Activated CD8-positive, alpha-beta memory T cell treated with anti-CD3 and anti-CD28 coated beads for 4 hours (primary cell): Measurements from ENCODE around the gene RAP2A.

Source experiments
- DNase-seq, 2 donors: peaks; one replicate each; pipeline ENCODE4 v3.0.0-alpha.2; 2020; ENCODE audit warnings: low read depth in 2 of 2

The RAP2A gene

DNA sequence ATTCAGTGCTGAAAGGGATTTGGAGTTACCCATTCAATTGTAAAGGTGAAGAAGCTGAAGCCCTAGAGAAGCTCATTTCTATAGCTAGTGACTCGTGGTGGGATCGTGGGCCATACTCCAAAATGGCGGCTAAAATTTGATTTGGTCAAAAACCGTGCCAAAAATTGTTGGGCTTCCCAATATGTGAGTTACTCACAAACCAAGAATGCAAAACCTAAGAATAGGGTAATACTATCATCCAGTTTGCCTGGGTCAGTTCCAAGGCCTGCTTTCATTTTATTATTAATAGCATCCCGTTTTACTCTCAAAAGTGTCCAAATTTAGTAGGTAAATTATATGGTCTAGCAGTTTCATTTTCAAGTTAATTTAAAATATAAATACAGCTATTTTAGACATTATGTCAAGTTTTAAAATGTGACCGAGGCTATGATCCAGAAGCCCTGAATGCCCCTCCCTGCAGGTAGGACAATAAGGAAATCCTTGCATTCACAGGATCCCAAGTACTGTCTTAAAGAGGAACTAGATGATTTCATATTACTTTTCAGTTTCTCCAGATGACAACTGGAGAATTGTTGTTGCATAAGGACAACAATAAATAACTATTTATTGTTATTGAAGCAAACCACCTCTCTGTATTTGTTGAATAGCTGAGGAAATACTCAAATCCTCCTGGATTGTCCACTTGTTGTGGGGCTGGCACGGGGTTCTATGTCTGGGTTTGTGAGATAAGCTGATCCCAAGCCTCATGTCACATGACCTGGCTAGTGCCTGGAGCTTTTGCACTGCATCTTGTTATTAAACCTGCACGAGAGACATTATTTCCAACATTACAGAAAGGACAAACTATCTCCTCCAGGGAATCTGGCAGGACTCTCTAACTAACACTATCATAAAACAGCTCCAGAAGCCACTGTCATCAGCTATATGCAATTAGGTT is 11.6 kb upstream of the RAP2A start:
- no peak for DNase-seq

- no peak for DNase-seq
These were observed 10.5 kb upstream of the RAP2A start for GRCh38 chr13:97423300-97424045.

DNA sequence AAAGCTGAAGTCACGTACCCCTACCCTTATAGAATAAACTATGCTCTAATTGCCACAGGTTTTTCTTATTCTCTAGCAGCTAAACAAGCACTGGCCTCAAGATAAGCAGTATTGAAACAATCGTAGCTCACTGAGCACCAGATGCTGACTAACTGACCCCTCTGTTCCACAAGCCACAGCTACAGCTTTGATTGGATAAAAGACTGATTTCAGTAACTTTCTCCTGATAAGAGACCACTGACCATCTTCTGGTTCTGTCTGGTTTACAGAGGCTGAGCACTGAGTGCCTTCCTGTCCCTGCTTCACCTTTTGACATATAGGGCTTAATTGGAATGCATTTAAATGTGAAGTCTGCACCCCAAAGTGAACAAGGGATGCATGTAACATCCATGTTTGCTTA is 8.4 kb upstream of the RAP2A start:
- no peak for DNase-seq

DNA sequence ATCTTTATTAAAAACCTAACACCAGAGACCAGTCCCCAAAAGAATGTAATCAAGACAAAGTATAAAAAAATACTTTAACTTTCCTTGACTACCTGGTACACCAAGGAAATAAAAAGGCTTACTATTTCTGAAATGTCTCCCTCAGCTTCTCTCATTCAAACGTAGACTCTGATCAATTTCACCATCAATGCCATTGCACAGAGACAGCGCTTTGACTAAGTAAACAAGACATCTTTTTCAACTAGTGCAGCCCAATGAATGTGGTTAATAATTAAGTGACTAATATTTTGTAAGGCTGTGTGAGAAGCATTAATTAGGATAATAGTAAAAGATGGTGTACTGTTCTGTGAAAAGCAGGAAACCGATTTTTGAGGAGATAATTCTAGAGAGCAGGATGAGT is 7.3 kb upstream of the RAP2A start:
- DNase-seq = no peak

DNA sequence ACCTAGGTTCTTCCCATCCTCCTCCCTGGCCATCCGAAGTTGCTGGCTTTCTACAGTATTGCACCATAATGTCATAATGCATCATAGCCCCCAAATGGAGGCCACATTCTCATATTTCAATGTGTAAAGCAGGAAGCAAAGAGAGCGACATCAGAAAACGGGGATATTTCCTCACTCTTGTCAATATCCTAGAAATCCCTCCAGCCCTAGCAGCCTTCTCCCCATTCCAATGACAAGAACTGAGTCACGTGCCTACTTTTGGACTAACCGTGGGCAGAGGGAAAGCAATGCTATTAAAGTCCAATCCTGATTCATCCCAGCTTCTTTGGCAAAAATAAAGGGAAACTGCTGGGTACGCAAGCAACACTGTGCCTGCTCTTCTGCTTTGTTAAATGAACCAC is 4.3 kb upstream of the RAP2A start:
- DNase-seq = no peak

DNA sequence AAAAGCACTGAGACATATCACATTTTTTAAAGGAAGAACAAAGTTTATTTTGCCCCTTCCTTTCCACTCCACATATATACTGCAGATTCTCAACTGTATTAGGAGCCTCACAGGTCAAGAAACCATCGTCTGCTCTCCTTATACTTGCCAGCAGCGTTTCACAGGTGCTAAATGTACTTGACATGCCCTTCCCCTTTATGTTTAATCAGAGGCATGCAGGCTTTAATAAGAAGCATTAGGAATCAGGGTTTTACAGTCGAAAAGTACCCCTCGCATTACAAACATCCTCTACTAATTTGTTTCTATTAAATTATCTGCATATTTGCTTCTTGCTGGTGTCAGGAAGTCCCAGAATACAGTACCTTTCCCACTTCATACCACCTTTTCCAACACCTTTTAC is 3.7 kb upstream of the RAP2A start:
- DNase-seq = no peak

DNA sequence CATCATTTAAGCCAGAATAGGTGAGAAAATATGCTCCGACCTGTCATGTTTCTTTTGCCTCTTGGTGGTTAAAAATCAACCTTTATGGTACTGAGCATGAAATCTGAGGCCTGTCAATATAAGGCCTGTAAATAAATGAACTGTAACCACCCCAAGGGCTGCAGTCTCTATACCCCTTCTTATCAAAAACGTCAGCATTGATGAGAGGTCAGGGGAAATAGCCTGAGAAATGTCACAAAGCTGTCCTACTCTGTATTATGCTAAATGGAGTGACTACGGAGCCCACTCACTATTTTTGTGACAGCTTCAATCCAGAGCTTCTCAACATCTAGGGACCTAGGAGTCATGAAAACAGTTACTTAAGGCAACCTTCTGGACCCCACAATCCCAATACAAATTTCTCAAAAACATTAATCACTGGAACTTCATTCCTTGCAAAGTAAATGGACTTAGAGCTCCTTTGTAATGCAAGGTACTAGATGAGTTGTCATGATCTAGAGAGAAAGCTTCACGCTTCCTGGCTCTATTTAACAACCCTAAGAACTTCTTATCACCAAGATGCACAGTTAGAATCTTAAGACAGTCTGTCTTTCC is 2.7 kb upstream of the RAP2A start:
- DNase-seq = no peak

GRCh38 chr13:97432232-97432916 is 1.6 kb upstream of the RAP2A start:
- DNase-seq = no peak

DNA sequence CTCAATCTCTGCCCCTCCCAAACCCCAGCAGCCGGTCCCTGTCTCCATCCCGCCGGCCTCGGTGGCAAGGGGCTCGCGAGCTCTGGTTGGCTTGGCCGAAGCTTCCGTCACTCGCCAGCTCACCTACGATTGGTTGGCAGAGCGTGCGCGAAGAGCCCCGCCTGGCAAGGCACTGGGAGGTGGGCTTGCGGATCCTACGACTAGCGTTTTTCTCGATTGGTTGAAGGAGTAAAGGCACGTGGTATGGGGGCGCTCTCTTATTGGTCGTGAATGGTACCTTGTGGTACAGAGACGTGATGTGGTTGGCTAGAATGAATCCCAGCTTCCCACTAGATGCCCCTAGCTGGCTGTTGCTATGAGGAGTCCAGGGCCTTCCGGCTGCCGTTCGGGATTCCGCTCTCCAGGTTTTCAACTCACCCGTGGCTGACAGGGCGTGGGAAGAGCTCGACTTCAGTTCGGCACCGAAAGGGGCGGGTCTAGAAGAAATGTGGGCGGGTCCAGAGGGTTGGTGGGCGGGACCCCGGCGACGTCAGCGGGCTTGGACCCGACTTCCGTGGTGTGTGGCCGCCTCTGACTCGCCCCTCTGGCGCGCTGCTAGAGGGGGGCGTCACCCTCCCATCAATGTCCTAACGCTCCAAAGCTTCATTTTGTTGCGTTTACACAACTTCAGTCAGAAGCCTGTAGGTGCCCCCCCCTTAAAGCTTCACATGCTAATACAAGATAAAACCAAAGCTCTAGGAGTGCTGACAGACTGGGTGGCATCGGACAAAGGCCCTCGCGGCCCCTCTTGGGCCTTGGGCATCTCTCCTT is 847 bp upstream of the RAP2A start:
- DNase-seq = peak; percentile 96 to 98

GRCh38 chr13:97434397-97435201 is 630 bp downstream of the RAP2A start:
- DNase-seq = peak; percentile 0 to 15

DNA sequence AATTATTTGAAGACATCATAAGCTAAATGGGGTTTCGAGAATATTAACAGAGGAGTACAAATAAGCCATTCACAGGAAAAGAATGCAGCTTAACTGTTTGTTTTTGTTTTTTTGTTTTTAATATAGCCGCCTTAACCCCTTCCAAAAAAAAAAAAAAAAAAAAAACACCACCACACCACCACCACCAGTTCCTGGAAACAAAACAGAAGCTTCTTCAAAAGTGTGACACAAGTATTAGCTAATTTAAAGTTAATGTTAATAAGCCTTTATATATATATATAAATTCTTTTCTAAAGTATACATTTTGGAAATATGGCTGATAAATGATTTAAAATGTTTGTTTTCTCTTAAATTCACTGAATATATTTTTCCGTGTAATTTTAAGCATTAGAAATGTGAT is 1.4 kb downstream of the RAP2A start:
- no peak for DNase-seq

GRCh38 chr13:97435794-97436193 is 1.8 kb downstream of the RAP2A start:
- no peak for DNase-seq

DNA sequence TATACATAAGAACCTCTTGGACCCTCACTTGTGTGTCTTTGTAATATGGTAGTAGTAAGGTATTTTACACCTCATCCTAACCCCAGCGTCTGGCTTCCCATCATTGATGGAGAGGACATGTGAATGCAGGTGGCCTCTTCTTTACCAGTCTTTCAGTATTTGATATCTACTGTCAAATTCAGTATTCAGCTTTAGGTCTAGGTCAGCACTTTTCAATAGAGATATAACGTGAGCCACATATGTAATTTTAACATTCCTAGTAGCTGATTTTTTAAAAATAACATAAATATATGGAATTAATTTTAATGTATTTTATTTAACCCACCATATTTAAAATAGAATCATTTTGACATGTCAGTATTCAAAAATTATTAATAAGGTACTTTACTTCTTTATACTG is 2.9 kb downstream of the RAP2A start:
- DNase-seq = no peak

- DNase-seq = no peak
These were observed 3.8 kb downstream of the RAP2A start for GRCh38 chr13:97437729-97438128.

GRCh38 chr13:97438856-97439595 is 5.1 kb downstream of the RAP2A start:
- no peak for DNase-seq

DNA sequence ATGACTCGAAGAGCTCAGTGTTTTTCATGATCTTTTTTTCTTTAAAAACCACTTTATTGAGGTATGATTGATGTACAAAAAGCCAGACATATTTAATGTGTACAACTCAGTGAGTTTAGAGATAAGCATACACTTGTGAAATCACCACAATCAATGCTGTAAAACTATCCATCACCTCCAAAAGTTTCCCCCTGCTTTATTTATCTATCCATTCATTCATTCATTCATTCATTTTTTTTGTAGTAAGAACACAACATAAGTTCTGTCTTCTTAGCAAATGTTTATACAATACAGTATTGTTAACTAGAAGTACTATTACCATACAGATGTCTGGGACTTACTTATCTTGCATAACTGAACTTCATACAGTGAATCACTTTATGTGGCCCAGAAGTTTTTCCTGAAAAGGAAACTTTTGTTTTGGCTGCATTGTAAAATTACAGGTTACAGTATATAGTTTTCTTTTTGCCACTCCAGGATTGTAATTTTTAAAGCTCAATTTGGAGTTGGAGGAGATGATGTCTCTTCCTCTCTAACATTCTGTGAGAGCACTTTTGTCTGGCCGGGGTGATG is 6.7 kb downstream of the RAP2A start:
- DNase-seq = no peak

DNA sequence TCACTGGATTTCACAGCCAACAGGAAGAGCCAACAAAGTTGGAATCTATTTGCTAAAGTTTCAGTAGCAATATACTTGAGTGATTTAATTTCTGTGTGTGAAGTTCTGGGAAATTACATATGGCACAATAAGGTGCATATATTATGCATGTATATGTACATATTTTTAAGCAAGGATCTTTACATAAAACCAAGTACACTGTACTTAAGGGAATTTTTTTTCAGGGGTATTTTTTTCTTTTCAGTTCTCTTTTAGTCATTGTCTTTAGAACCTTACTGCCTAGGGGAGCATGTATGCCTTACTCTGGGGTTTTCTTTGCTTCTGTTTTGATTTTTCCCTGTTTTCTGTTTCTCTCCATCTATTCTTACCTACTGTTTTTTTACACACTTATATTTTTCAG is 7.4 kb downstream of the RAP2A start:
- no peak for DNase-seq

DNA sequence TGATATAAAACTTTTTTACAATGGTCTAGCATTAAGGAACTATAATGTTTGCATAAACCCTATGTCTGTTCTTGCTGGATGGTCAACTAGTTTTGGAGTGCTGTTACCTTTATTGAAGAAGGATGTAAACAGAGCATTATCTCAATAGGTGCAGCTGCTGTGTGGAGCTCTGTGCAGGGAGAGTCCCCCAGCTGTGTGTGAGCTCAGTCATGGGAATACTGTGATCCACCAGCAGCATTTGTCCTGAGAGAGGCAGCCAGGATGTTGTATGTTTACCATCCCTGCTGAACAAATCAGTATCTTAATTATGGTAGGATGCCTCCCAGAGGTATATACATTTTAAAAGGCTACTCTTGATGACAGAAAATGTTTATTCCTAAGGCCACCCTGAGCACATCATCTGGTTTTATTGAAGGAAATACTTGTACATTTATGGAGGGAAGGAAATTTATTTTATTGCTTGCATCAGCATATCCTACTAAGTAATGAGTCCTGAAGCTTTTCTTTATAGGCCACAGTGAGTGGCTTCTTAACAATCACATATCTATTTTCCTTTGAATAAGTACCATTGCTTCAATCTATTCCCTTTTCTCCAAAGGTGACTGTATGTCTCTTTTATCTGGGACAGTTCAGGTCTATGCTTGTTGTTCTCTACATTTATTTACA is 11.7 kb downstream of the RAP2A start:
- no peak for DNase-seq

DNA sequence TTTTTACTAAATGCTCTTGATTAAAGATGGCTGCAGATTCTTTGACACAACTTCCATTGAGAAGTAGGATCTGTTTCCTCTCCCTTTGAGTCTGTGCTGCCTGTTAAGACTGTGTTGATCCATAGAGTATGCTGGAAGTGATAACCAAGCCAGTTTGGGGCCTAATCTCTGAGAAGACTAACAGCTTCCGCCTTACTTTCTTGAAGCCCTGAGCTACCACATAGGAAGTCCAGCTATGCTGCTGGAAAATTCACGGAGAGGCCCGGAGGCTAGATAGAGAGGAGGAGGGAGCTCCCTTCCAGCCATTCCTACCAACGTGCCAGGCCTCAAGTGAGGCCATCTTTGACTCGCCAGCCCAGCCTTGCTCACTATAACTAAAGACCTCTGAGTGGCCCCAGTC is 12.5 kb downstream of the RAP2A start:
- DNase-seq = no peak
